ENCODE data around the gene USP10. TPM values are rescaled to one million over a fixed set of nuclear protein-coding genes. Genes with fewer than 3 reads are reported as not detected.
A peak's percentile ranks its signal among the peaks of the same experiment; 100 is the strongest.

Gene USP10
- total and polyA plus RNA-seq, 2 donors from 2014 or later, result 36.8 to 79.5 TPM

DNA sequence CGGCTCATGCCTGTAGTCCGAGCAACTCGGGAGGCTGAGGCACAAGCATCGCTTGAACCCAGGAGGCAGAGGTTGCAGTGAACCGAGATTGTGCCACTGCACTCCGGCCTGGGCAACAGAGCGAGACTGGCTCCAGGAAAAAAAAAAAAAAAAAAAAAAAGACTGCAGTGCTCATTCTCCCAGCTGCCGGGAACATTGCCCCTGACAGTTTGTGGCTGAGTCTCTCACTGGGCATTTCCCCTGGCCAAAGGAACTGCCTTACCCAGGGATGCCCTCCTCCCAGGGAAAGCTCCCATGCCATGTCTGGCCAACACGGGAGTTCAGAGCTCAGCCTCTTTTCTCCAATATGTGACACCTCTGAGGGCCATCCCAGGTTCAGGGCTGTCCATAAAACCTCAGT is 21.3 kb upstream of the USP10 start:
- TF ChIP-seq, protein P1, sequence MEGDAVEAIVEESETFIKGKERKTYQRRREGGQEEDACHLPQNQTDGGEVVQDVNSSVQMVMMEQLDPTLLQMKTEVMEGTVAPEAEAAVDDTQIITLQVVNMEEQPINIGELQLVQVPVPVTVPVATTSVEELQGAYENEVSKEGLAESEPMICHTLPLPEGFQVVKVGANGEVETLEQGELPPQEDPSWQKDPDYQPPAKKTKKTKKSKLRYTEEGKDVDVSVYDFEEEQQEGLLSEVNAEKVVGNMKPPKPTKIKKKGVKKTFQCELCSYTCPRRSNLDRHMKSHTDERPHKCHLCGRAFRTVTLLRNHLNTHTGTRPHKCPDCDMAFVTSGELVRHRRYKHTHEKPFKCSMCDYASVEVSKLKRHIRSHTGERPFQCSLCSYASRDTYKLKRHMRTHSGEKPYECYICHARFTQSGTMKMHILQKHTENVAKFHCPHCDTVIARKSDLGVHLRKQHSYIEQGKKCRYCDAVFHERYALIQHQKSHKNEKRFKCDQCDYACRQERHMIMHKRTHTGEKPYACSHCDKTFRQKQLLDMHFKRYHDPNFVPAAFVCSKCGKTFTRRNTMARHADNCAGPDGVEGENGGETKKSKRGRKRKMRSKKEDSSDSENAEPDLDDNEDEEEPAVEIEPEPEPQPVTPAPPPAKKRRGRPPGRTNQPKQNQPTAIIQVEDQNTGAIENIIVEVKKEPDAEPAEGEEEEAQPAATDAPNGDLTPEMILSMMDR (IDR thresholded peaks at IDR 0.05; ENCODE audit: borderline replicate concordance, extremely low read depth, insufficient read depth), result no peak
- no peaks in the 10 kb centered on the region for H3K9me3 ChIP-seq (ENCODE audit: control insufficient read depth in 2 of 3, insufficient read depth in 1 of 3, low read length in 3 of 3)
- no peaks in the 10 kb centered on the region for H3K27me3 ChIP-seq (ENCODE audit: control insufficient read depth, insufficient read depth, low read length)
- intact Hi-C loops (cut with DNase I), result loop anchor here (10.0 kb wide), 1 partner anchor 46 kb away; no protein-coding TSS in a partner anchor
- no peak overlapping the region for H3K27ac ChIP-seq (ENCODE audit: low read depth in 2 of 2, low read length in 2 of 2)
- no peaks in the 10 kb centered on the region for H3K4me1 ChIP-seq (ENCODE audit: control insufficient read depth in 2 of 3, insufficient read depth in 2 of 3, low read depth in 1 of 3, low read length in 3 of 3)
- FAIRE-seq (no peak), DNase-seq (peak in 1 of 5 donors; percentile 12)
- no peak overlapping the region for H3K9ac ChIP-seq (ENCODE audit: low read length in 3 of 3)
- H3K36me3 ChIP-seq (ENCODE audit: control insufficient read depth in 2 of 3, insufficient read depth in 3 of 3, low read length in 3 of 3), result no peaks in the 10 kb centered on the region
- H3K4me3 ChIP-seq (ENCODE audit: low read length in 3 of 3), result no peak overlapping the region

GRCh38 chr16:84680165-84680842 is 19.5 kb upstream of the USP10 start:
- H3K27ac ChIP-seq (ENCODE audit: low read depth in 2 of 2, low read length in 2 of 2), result no peak overlapping the region
- H3K9ac ChIP-seq (ENCODE audit: low read length in 3 of 3), result no peak overlapping the region
- DNase-seq, result no peak
- no peaks in the 10 kb centered on the region for H3K9me3 ChIP-seq (ENCODE audit: control insufficient read depth in 2 of 3, insufficient read depth in 1 of 3, low read length in 3 of 3)
- no peaks in the 10 kb centered on the region for H3K27me3 ChIP-seq (ENCODE audit: control insufficient read depth, insufficient read depth, low read length)
- H3K4me1 ChIP-seq (ENCODE audit: control insufficient read depth in 2 of 3, insufficient read depth in 2 of 3, low read depth in 1 of 3, low read length in 3 of 3), result no peaks in the 10 kb centered on the region
- TF ChIP-seq, protein P1 (IDR thresholded peaks at IDR 0.05; ENCODE audit: borderline replicate concordance, extremely low read depth, insufficient read depth), result no peak
- intact Hi-C loops (cut with DNase I), result no loop called here
- H3K36me3 ChIP-seq (ENCODE audit: control insufficient read depth in 2 of 3, insufficient read depth in 3 of 3, low read length in 3 of 3), result no peaks in the 10 kb centered on the region
- H3K4me3 ChIP-seq (ENCODE audit: low read length in 3 of 3), result no peak overlapping the region
- FAIRE-seq, result no peak

DNA sequence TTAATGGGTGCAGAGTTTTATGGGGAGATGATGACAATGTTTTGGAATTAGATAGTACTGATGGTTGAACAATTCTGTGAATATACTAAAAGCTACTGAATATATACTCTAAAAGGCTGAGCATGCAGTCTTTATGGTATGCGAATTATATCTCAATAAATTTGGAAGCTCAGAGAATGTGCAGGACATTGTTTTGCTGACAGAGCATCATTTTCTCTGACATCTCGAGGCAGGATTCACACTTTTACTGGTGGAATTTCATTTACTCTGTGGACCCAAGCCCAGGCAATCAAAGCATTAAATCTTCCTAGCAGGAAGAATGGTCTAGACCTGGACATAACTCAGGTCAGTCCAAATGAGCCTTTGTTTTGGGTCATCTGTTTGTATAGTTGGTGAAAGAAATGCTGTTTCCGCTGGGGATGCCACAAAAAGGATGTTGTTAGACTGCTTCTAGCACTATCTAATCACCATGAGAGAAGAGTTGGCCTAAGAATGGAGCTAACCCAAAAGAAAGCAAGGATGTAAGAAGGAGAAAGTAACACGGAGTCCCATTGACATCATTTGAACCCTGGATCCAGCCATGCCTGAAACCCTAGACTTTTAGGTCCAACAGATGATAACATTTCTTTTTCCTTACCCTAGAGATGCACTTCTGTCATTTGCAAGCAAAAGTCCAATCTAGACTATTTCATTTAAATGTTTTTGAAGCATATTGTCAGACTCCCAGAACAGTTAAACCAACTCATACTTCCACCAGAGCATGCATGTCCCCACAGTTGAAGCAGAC is 18.8 kb upstream of the USP10 start:
- intact Hi-C loops (cut with DNase I), result no loop called here
- Histone ChIP-seq H3K9ac (ENCODE audit: low read length in 3 of 3) (no peak overlapping the region), H3K9me3 (ENCODE audit: control insufficient read depth in 2 of 3, insufficient read depth in 1 of 3, low read length in 3 of 3) (no peaks in the 10 kb centered on the region), H3K4me1 (ENCODE audit: control insufficient read depth in 2 of 3, insufficient read depth in 2 of 3, low read depth in 1 of 3, low read length in 3 of 3) (no peaks in the 10 kb centered on the region), H3K27ac (ENCODE audit: low read depth in 2 of 2, low read length in 2 of 2) (no peak overlapping the region), H3K36me3 (ENCODE audit: control insufficient read depth in 2 of 3, insufficient read depth in 3 of 3, low read length in 3 of 3) (no peaks in the 10 kb centered on the region), H3K27me3 (ENCODE audit: control insufficient read depth, insufficient read depth, low read length) (no peaks in the 10 kb centered on the region), H3K4me3 (ENCODE audit: low read length in 3 of 3) (no peak overlapping the region)
- TF ChIP-seq, protein P1 (IDR thresholded peaks at IDR 0.05; ENCODE audit: borderline replicate concordance, extremely low read depth, insufficient read depth), result no peak
- FAIRE-seq, result no peak
- DNase-seq, result no peak
